HG02938 (cell line): ENCODE results near the gene CES3.
A peak's percentile ranks its signal among the peaks of the same experiment; 100 is the strongest.
"Not testable (repeated sequence)": the region's sequence is repeated elsewhere in the genome, so short reads cannot be mapped to it uniquely, and the experiment has no call there.

Source experiments
- ATAC-seq: cut with Tn5 transposase; IDR thresholded peaks from one replicate; pipeline ENCODE4 v1.9.1; 2021; ENCODE audit warnings: mild to moderate bottlenecking, moderate library complexity; ENCODE audit not compliant: unreplicated experiment

The CES3 gene

GRCh38 chr16:66944971-66945370 is 16.1 kb upstream of the CES3 start:
- ATAC-seq, result not testable (repeated sequence)

GRCh38 chr16:66945939-66946338 is 15.1 kb upstream of the CES3 start:
- no peak for ATAC-seq

GRCh38 chr16:66946541-66946940 is 14.5 kb upstream of the CES3 start:
- ATAC-seq, result no peak

DNA sequence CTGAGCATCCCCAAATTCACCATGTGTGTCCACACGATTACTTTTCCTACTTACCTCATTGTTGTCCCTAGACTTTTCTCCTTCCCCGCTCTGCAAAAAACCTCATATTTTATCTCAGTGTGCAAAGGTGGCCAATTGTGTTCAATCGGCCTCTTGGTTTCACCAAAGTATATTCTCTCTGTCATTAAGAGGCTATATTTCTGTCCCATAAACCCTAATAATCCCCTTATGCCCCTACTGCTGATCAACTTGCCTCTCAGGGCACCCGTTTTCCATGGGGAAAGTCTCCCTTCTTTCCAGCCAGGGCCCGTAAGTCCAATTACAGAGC is 14.1 kb upstream of the CES3 start:
- ATAC-seq, result no peak

GRCh38 chr16:66947302-66948065 is 13.6 kb upstream of the CES3 start:
- ATAC-seq, result peak; percentile 74

- ATAC-seq, result no peak
Measured at GRCh38 chr16:66948134-66948836, 12.8 kb upstream of the CES3 start.

DNA sequence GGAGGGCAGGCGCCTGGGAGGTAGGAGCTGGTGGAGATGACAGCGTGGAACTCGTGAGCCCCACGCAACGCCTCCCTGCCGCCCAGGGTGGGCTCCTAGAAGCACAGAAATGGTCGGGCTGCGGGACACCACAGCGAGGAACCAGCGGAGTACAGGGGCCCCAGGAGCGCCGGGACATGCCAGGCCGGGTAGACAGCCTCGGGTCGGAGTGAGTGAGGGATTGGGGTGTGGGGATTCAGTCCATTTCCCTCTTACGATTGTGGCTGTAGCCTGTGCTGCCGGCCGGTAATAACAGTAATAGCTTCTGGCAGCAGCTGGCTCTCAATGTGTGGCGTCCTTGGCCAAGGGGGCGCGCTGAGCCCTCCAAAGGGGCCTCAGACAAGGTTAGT is 12.2 kb upstream of the CES3 start:
- no peak for ATAC-seq

GRCh38 chr16:66949472-66949871 is 11.6 kb upstream of the CES3 start:
- ATAC-seq, result no peak

DNA sequence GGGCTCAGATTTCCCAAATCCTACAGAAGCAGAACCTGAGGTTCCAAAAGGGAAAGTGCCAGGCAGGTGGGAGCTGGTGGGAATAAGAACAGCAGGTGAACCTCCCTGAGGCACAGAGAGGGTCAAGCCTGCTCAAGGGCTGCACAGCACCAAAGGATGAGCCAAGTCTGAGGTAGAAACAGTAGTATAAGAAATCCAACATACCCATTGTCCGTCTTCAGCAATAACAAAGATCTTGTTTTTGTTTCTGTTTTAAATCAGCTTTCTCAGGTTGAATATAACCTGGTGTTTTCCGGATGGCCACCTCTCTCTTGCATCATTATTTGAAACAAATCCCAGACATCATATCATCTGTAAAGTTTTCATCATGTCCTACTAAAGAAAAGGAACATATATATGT is 10.6 kb upstream of the CES3 start:
- no peak for ATAC-seq

DNA sequence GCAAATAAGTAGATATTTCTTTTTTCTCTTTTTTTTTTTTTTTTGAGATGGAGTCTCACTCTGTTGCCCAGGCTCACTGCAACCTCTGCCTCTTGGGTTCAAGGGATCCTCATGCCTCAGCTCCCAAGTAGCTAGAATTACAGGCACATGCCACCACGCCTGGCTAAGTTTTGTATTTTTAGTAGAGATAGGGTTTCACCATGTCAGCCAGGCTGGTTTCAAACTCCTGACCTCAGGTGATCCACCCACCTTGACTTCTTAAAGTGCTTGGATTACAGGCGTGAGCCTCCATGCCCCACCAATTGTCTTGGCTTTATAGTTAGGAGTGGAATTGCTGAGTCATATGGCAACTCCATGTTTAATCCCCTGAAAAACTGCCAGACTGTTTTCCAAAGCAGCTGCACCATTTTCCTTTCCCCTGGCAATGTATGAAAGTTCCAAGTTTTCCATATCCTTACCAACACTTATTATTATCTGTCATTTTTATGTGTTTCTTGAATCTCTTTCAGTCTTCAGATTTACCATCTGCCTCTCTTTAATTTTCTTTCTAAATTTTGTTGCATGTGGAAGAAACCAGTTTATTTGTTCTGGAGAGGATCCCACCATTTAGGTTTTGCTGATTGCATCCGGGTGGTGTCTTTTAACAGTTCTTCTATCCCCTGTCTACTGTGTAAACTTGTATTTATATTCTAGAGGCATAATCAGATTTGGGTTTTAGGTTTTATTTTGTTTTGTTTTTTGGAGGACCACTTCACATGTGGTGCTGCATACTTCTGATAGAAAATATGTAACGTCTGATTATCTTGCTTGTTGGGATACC is 9.9 kb upstream of the CES3 start:
- ATAC-seq, result no peak

GRCh38 chr16:66952430-66953110 is 8.5 kb upstream of the CES3 start:
- ATAC-seq, result no peak

DNA sequence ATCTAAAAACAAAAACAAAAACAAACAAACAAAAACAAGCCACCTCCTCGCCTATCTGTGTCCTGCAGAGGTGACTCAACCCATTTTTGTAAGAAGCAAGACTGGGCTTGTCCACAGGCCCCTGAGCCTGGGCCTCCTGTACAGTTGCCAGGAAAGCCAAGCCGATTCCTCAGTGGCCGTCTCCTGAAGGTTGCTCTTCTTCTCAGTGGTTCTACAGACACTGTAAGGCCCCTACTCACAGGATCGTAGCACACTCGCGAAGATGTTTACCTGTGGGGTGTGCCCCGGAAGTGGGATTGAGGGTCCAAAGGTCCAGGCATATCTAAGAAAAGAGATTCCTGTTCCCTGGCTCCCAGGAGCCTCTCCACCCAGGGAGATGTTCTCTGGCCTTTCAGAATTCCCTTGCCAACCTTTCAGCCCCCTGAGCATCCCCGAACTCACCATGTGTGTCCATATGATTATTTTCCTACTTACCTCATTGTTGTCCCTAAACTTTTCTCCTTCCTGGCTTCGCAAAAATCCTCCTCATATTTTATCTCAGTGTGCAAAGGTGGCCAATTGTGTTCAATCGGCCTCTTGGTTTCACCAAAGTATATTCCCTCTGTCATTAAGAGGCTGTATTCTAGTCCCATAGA is 7.5 kb upstream of the CES3 start:
- ATAC-seq, result no peak

DNA sequence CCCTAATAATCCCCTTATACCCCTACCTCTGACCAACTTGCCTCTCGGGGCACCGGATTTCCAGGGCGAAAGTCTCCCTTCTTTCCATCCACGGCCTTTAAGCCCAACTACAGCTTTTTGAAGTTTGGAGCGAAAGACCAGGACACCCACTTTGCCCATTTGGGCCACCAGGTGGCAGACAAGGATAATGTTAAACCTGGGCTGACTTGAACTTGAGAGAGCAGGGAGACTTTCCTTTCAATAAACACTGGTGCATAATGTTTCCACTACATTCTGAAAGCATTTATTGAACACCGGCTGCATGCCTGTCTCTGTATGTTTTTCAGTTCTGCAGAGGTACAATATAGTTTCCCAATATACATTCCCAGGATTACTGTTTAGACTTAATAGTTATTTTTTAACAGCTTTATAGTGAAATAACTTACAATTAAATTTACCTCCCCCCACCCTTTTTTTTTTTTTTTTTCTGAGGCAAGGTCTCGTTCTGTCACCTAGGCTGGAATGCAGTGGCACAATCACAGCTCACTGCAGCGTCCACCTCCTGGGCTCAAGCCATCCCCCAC is 6.9 kb upstream of the CES3 start:
- no peak for ATAC-seq

DNA sequence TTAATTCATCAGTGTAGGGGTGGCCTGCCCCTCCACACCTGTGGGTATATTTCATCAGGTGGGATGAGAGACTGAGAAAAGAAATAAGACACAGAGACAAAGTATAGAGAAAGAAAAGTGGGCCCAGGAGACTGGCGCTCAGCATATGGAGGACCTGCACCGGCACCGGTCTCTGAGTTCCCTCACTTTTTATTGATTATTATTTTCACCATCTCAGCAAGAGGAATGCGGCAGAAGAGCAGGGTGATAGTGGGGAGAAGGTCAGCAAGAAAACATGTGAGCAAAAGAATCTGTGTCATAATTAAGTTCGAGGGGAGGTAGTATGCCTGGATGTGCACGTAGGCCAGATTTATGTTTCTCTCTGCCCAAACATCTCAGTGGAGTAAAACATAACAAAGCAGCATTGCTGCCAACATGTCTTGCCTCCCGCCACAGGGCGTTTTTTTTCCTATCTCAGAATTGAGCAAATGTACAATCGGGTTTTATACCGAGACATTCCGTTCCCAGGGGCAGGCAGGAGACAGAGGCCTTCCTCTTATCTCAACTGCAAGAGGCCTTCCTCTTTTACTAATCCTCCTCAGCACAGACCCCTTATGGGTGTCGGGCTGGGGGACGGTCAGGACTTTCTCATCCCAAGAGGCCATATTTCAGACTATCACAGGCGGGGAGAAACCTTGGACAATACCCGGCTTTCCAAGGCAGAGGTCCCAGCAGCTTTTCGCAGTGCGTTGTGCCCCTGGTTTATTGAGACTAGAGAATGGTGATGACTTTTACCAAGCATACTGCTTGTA is 5.5 kb upstream of the CES3 start:
- ATAC-seq, result not testable (repeated sequence)

DNA sequence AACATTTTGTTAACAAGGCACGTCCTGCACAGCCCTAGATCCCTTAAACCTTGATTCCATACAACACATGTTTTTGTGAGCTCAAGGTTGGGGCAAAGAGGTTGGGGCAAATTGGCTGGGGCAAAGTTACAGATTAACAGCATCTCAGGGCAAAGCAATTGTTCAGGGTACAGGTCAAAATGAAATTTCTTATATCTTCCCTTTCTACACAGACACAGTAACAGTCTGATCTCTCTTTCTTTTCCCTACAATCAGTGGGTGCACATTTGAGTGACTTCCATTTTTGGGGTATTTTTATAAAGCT is 5.0 kb upstream of the CES3 start:
- ATAC-seq, result not testable (repeated sequence)

- no peak for ATAC-seq
Measured at GRCh38 chr16:66958857-66959703, 2.0 kb upstream of the CES3 start.

GRCh38 chr16:66959704-66960161 is 1.3 kb upstream of the CES3 start:
- ATAC-seq, result no peak

DNA sequence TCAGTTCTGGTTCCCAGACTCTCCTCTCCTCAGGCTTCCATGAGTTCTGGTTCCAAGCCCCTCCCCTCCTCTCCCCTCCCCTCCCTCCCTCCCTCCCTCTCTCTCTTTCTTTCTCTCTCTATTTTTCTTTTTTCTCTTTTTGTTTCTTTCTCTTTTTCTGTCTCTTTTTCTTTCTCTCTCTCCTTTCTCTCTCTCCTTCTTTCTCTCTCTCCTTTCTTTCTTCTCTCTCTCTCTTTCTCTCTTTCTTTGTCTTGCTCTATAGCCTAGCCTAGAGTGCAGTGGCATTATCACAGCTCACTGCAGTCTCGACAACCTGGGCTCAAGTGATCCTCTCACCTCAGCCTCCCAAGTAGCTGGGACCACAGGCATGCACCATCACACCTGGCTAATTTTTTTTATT is 796 bp upstream of the CES3 start:
- ATAC-seq, result no peak

DNA sequence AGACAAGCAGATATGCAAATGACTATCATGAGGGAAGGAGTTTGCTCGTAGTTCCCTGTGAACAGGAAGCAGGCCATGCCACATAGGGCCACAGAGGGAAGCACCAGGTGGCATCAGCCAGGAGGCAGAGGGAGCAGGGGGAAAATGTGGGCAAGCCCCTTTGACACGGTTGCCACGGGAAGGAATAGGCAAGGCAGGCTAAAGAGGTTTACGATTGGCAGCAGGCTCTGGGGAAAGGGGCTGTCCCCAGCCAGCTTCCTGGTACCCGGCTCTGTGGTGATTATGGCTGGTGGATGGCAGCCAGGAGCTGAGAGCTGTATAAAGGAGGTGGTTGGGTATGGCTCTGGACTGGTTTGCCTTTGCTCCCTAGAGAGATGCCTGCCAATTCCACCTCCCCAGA is 848 bp downstream of the CES3 start:
- ATAC-seq, result no peak
